HK-2 (cell line): ENCODE data around the gene POLL.
A peak's percentile ranks its signal among the peaks of the same experiment; 100 is the strongest.
"Not testable (repeated sequence)": the region's sequence is repeated elsewhere in the genome, so short reads cannot be mapped to it uniquely, and the experiment has no call there.

Source experiments
- DNase-seq: peaks from one replicate; pipeline ENCODE4 v3.0.0-alpha.2; 2018; ENCODE audit not compliant: unreplicated experiment

POLL gene

GRCh38 chr10:101611096-101611905 lies 23.2 kb upstream of the POLL start:
- DNase-seq = no peak

- DNase-seq = peak; percentile 35
Observed at GRCh38 chr10:101609481-101609880, 21.4 kb upstream of the POLL start.

GRCh38 chr10:101607124-101607523 lies 19.1 kb upstream of the POLL start:
- no peak for DNase-seq

GRCh38 chr10:101602761-101603398 lies 14.8 kb upstream of the POLL start:
- peak; percentile 81 for DNase-seq

- no peak for DNase-seq
Observed at GRCh38 chr10:101601541-101601940, 13.5 kb upstream of the POLL start.

GRCh38 chr10:101597091-101597900 lies 9.2 kb upstream of the POLL start:
- no peak for DNase-seq

GRCh38 chr10:101595591-101596433 lies 7.8 kb upstream of the POLL start:
- DNase-seq = no peak

- not testable (repeated sequence) for DNase-seq
Observed at GRCh38 chr10:101593331-101593730, 5.3 kb upstream of the POLL start.

GRCh38 chr10:101588879-101589278 lies 822 bp upstream of the POLL start:
- no peak for DNase-seq

GRCh38 chr10:101585841-101586240 lies 2.2 kb downstream of the POLL start:
- DNase-seq = no peak

GRCh38 chr10:101580486-101581399 lies 7.3 kb downstream of the POLL start:
- no peak for DNase-seq

GRCh38 chr10:101579516-101579870 lies 8.6 kb downstream of the POLL start:
- no peak for DNase-seq

- no peak for DNase-seq
Observed at GRCh38 chr10:101578803-101579515, 9.1 kb downstream of the POLL start.

- DNase-seq = no peak
Observed at GRCh38 chr10:101578192-101578591, 9.9 kb downstream of the POLL start.

GRCh38 chr10:101577121-101577871 lies 10.8 kb downstream of the POLL start:
- no peak for DNase-seq

GRCh38 chr10:101576211-101576863 lies 11.7 kb downstream of the POLL start:
- DNase-seq = no peak

GRCh38 chr10:101575580-101576210 lies 12.4 kb downstream of the POLL start:
- DNase-seq = no peak

- DNase-seq = no peak
Observed at GRCh38 chr10:101575091-101575490, 13.0 kb downstream of the POLL start.
